A673 (cell line): Measurements from ENCODE around the gene KDM1A.

ENCODE experiments used
- EZH2 ChIP-seq: fragments of 200-600 bp; sonication (generic); IDR thresholded peaks from 2 replicates; pipeline ENCODE4 v1.6.1; 2017; ENCODE audit warnings: borderline replicate concordance, low read depth, mild to moderate bottlenecking, mixed read lengths, antibody characterized with exemption, low read length; ENCODE audit not compliant: poor library complexity, severe bottlenecking
- TF ChIP-seq, protein P1 (sequence below): fragments of 300-800, 200-600 bp; sonication (generic); conservative IDR thresholded peaks from 2 replicates; pipeline ENCODE4 v1.5.1; 2017; ENCODE audit warnings: low read depth, mild to moderate bottlenecking, antibody characterized with exemption, low read length, moderate library complexity, mixed read lengths

DNA sequence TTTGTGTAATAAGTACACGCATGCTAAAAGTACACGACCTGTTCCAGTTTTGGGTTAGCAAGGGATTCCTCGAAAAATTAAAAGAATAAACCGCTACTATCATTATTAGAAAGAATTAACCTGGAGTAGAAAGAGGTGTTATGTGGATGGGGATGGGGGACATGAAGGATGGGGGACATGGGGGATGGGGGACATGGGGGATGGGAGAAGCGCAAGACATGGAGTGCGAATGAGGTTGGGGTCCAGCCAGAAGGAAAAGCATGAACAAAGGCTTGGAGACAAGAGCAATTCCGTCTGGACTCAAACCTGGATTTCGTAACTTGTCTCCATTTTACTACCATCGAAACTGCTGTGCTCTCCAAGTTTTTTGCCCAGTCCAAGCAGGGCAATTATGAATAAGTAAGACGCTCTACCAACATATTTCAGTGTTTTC lies 591 bp upstream of the KDM1A start:
- TF ChIP-seq, protein P1, sequence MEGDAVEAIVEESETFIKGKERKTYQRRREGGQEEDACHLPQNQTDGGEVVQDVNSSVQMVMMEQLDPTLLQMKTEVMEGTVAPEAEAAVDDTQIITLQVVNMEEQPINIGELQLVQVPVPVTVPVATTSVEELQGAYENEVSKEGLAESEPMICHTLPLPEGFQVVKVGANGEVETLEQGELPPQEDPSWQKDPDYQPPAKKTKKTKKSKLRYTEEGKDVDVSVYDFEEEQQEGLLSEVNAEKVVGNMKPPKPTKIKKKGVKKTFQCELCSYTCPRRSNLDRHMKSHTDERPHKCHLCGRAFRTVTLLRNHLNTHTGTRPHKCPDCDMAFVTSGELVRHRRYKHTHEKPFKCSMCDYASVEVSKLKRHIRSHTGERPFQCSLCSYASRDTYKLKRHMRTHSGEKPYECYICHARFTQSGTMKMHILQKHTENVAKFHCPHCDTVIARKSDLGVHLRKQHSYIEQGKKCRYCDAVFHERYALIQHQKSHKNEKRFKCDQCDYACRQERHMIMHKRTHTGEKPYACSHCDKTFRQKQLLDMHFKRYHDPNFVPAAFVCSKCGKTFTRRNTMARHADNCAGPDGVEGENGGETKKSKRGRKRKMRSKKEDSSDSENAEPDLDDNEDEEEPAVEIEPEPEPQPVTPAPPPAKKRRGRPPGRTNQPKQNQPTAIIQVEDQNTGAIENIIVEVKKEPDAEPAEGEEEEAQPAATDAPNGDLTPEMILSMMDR: no peak
- no peak for TF ChIP-seq EZH2
